ENCODE results near the gene U2AF1L4. TPM values are rescaled to one million over a fixed set of nuclear protein-coding genes. Genes with fewer than 3 reads are reported as not detected.

The U2AF1L4 gene
- total and polyA plus RNA-seq, 2 of the 4 experiments (the other 2 are of a cell fraction), result 6.1 to 15.0 TPM

DNA sequence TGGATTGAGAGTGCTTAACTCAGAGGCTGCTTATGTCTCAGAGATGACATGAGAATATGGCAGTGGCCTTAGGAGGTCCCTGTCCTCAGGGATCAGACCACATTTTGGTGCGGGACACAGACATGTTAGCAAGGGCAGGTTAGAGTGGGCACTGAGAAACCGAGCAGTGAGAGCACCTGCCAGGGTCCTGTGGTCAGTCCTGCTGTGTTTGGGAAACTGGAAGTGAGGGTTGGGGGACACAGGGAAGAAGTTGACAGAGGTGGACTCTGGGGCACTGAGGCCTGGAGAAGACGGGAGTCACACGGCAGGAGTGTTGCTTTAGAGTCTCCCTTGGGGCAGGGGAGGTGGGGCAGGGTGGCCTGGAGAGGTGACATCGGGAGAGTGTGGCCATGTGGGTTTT is 10.3 kb downstream of the U2AF1L4 start:
- no peak overlapping the region for H3K14ac ChIP-seq (replicated peaks; ENCODE audit: low read depth, low read length)
- H3K9ac ChIP-seq (ENCODE audit: low read depth, low read length), result no peak overlapping the region
- POLR2A ChIA-PET (ENCODE audit: unreplicated experiment), result no interaction called here
- DNase-seq (no peak), ATAC-seq (ENCODE audit: low read depth) (no peak)
- dilution Hi-C loops (cut with HindIII; ENCODE audit: low sequenced_read_pairs, unreplicated experiment) (no loop called here), in situ Hi-C loops (cut with MboI; ENCODE audit: low sequenced_read_pairs) (no loop called here), intact Hi-C loops (cut with micrococcal nuclease) (no loop called here)
- no peak overlapping the region for H3K4ac ChIP-seq (ENCODE audit: low read depth, low read length)
- H3K4me3 ChIP-seq (ENCODE audit: insufficient read depth, low read depth, low read length), result no peak overlapping the region
- no peak overlapping the region for H3K23ac ChIP-seq (ENCODE audit: low read depth, low read length)
- 83% methylated on average over 2 of the region's 5 CpGs; no CpG with 5 or more reads in 1 of the 2 experiments for WGBS, 2 experiments (ENCODE audit: extremely low coverage in 2 of 2, insufficient read length in 1 of 2)
- no peaks in the 10 kb centered on the region for H3K27me3 ChIP-seq (ENCODE audit: control insufficient read depth, insufficient read depth, low read length)
- CTCF ChIA-PET, result interaction anchor here (0.6 kb wide), 1 partner anchor 153 kb away, joined by 3 read pairs; no protein-coding TSS in a partner anchor
- H2AFZ ChIP-seq (replicated peaks; ENCODE audit: low read length, poor library complexity), result no peak overlapping the region
- no peak overlapping the region for H3K4me2 ChIP-seq (ENCODE audit: low read depth, low read length)
- H3K4me1 ChIP-seq (ENCODE audit: control insufficient read depth, insufficient read depth, low read length), result 0 out of 2 replicates have a peak, but pooled peaks cover 2% of the 10 kb centered on the region
- H3K36me3 ChIP-seq (ENCODE audit: control insufficient read depth, insufficient read depth, low read length), result peaks cover 81% of the 10 kb centered on the region
- no peak overlapping the region for H2BK120ac ChIP-seq (ENCODE audit: low read depth, low read length)
- BruUV-seq (replicated peaks), result no TSS peak
- H2BK15ac ChIP-seq (ENCODE audit: low read depth, low read length), result no peak overlapping the region
- no peak overlapping the region for H4K5ac ChIP-seq (ENCODE audit: low read depth, low read length)
- H3K56ac ChIP-seq (ENCODE audit: extremely low read depth, insufficient read depth, low read length), result no peak overlapping the region
- no peak overlapping the region for H2AK9ac ChIP-seq (replicated peaks; ENCODE audit: low read depth, low read length, poor library complexity)
- no peak for TF ChIP-seq CTCF (conservative IDR thresholded peaks at IDR 0.05; ENCODE audit: low read depth, low read length)
- TF ChIP-seq FOS (IDR thresholded peaks at IDR 0.05; ENCODE audit: low read depth, low read length), result no peak
- no peak for TF ChIP-seq MAZ (IDR thresholded peaks at IDR 0.05; ENCODE audit: borderline replicate concordance, low read depth, low read length)
- no peak for TF ChIP-seq POLR2A (IDR thresholded peaks at IDR 0.05; ENCODE audit: low read depth, low read length)
- no peak for TF ChIP-seq MXI1 (IDR thresholded peaks at IDR 0.05; ENCODE audit: borderline replicate concordance, low read depth, low read length)
- no peak for TF ChIP-seq MAFK (IDR thresholded peaks at IDR 0.05; ENCODE audit: low read depth, low read length)
- TF ChIP-seq RCOR1 (IDR thresholded peaks at IDR 0.05; ENCODE audit: insufficient replicate concordance, low read length), result no peak
- no peak for TF ChIP-seq RFX5 (IDR thresholded peaks at IDR 0.05; ENCODE audit: low read depth, low read length)
- TF ChIP-seq USF2 (IDR thresholded peaks at IDR 0.05; ENCODE audit: low read depth, low read length), result no peak
- no peak for TF ChIP-seq BHLHE40 (IDR thresholded peaks at IDR 0.05; ENCODE audit: low read depth, low read length)
- no peak for TF ChIP-seq NFE2L2 (IDR thresholded peaks at IDR 0.05; ENCODE audit: low read depth, low read length)
- no peak for TF ChIP-seq CHD1 (IDR thresholded peaks at IDR 0.05; ENCODE audit: low read depth, low read length)
- TF ChIP-seq SMC3 (IDR thresholded peaks at IDR 0.05; ENCODE audit: low read depth, low read length), result no peak
- TF ChIP-seq RAD21 (IDR thresholded peaks at IDR 0.05; ENCODE audit: low read length), result no peak
- TF ChIP-seq, protein P1, sequence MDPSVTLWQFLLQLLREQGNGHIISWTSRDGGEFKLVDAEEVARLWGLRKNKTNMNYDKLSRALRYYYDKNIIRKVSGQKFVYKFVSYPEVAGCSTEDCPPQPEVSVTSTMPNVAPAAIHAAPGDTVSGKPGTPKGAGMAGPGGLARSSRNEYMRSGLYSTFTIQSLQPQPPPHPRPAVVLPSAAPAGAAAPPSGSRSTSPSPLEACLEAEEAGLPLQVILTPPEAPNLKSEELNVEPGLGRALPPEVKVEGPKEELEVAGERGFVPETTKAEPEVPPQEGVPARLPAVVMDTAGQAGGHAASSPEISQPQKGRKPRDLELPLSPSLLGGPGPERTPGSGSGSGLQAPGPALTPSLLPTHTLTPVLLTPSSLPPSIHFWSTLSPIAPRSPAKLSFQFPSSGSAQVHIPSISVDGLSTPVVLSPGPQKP (IDR thresholded peaks at IDR 0.05; ENCODE audit: borderline replicate concordance, low read depth, low read length), result no peak
- no peak for TF ChIP-seq CEBPB (IDR thresholded peaks at IDR 0.05; ENCODE audit: low read depth, low read length)
- H2BK20ac ChIP-seq (ENCODE audit: low read depth, low read length), result no peak overlapping the region
- no peak overlapping the region for H2BK5ac ChIP-seq (ENCODE audit: low read depth, low read length, poor library complexity, severe bottlenecking)
- H3K79me1 ChIP-seq (ENCODE audit: low read depth in 1 of 2, low read length in 2 of 2), result peaks cover 0 to 20% of the 10 kb centered on the region in 2 experiments; a peak in 3 of 4 replicates
- no peaks in the 10 kb centered on the region for H3K9me3 ChIP-seq (ENCODE audit: control insufficient read depth, insufficient read depth, low read length)
- H4K91ac ChIP-seq (ENCODE audit: insufficient read depth, low read depth, low read length), result no peak overlapping the region
- no peak overlapping the region for H4K8ac ChIP-seq (ENCODE audit: low read depth in 2 of 2, low read length in 2 of 2)
- H3K18ac ChIP-seq (ENCODE audit: low read depth, low read length), result no peak overlapping the region
- H3K9me1 ChIP-seq (ENCODE audit: insufficient read depth, low read length), result no peaks in the 10 kb centered on the region
- H2AK5ac ChIP-seq (ENCODE audit: low read depth, low read length), result no peak overlapping the region
- H4K20me1 ChIP-seq (ENCODE audit: insufficient read depth, low read length), result peaks cover 9% of the 10 kb centered on the region
- no peak overlapping the region for H3K27ac ChIP-seq (ENCODE audit: insufficient read depth, low read length)
